Activated CD8-positive, alpha-beta T cell treated with anti-CD3 and anti-CD28 coated beads for 36 hours (primary cell): ENCODE data around the gene COL20A1. TPM values are rescaled to one million over a fixed set of nuclear protein-coding genes. Genes with fewer than 3 reads are reported as not detected.

Experiments used
- ATAC-seq: fragments of 200-7000 bp; cut with Tn5 transposase; one replicate; pipeline ENCODE4 v1.10.0; 2021; ENCODE audit warnings: mild to moderate bottlenecking, moderate library complexity
- CTCF ChIA-PET: fragments of 350-600 bp; sonication (Branson Sonifier 250); formaldehyde crosslinking; loops from one replicate; lab custom pipeline; 2021; ENCODE audit warnings: antibody characterized with exemption; lab: Charles Lee
- POLR2A ChIA-PET: fragments of 350-600 bp; sonication (Branson Sonifier 250); formaldehyde crosslinking; loops from one replicate; lab custom pipeline; 2021; ENCODE audit warnings: antibody characterized with exemption; lab: Charles Lee
- DNase-seq: peaks from one replicate; pipeline ENCODE4 v3.0.0-alpha.2; 2020
- H3K27ac Mint-ChIP-seq: one replicate; pipeline ENCODE4 v1.8.0; 2021; ENCODE audit warnings: mild to moderate bottlenecking, mixed read lengths
- H3K27me3 Mint-ChIP-seq: one replicate; pipeline ENCODE4 v1.8.0; 2021; ENCODE audit warnings: mixed read lengths
- H3K36me3 Mint-ChIP-seq: one replicate; pipeline ENCODE4 v1.8.0; 2021; ENCODE audit warnings: low read depth, mixed read lengths
- H3K4me1 Mint-ChIP-seq: one replicate; pipeline ENCODE4 v1.8.0; 2021; ENCODE audit warnings: low read depth, mixed read lengths
- H3K4me3 Mint-ChIP-seq: one replicate; pipeline ENCODE4 v1.8.0; 2021; ENCODE audit warnings: mild to moderate bottlenecking, moderate library complexity, mixed read lengths
- H3K9me3 Mint-ChIP-seq: one replicate; pipeline ENCODE4 v1.8.0; 2021; ENCODE audit warnings: mixed read lengths
- intact Hi-C: fragments of 100-400 bp; cut with micrococcal nuclease; formaldehyde crosslinking; loops from one replicate; pipeline ENCODE4 v1.10.0; 2022
- total RNA-seq, 2 experiments: library from RNA; stranded (reverse); gene quantifications; one replicate each; pipeline ENCODE4 v1.2.3, GENCODE V29; 2021
- TF ChIP-seq, protein P1 (sequence below): fragments of 200-600 bp; IDR thresholded peaks from one replicate; pipeline ENCODE4 v1.8.0; 2022; ENCODE audit warnings: antibody characterized with exemption, mild to moderate bottlenecking

COL20A1 gene
- total RNA-seq, 2 experiments from 2014 or later, result 0.04 TPM; not detected in 1

DNA sequence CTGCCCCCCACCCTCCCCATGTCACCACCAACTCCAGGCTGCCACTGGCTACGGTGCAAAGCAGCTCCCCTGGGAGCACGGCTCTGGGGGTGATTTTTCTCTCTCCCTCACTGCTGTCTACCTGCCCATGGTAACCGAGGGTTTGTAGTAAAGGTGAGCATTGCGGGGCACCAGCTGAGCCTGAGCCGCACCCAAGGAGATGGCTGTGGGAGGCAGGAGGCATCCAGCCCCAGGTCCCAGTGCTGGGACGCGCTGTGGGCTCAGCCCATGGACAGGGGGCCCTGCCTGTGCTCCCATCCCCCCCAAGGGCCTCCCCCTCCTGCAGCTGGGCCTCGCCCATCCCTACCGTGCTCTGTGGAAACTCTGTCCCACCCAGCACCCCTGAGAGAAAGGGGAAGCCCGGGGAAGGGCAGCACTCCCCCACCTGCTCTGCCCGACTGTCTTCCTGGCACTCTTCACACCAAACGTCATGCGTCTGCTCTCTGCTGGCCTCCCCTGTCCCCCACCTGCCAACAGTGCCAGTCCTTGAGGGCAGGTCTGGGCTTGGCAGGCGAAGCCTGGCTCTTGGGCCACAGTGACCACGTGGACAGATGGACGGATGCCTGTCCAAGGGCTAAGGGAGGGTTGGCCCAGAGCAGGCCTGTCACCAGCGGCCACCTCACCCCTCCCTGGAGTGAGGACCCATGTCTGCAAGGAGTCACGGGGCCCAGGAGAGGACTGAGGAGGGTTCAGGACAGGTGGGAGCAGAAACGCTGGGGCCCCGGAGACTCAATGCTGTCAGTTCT is 72.0 kb downstream of the COL20A1 start:
- no peaks in the 10 kb centered on the region for H3K9me3 Mint-ChIP-seq
- ChIA-PET POLR2A (no interaction called here), CTCF (no interaction called here)
- no peaks in the 10 kb centered on the region for H3K36me3 Mint-ChIP-seq
- DNase-seq (no peak), ATAC-seq (no peak)
- H3K4me1 Mint-ChIP-seq, result no peaks in the 10 kb centered on the region
- TF ChIP-seq, protein P1, sequence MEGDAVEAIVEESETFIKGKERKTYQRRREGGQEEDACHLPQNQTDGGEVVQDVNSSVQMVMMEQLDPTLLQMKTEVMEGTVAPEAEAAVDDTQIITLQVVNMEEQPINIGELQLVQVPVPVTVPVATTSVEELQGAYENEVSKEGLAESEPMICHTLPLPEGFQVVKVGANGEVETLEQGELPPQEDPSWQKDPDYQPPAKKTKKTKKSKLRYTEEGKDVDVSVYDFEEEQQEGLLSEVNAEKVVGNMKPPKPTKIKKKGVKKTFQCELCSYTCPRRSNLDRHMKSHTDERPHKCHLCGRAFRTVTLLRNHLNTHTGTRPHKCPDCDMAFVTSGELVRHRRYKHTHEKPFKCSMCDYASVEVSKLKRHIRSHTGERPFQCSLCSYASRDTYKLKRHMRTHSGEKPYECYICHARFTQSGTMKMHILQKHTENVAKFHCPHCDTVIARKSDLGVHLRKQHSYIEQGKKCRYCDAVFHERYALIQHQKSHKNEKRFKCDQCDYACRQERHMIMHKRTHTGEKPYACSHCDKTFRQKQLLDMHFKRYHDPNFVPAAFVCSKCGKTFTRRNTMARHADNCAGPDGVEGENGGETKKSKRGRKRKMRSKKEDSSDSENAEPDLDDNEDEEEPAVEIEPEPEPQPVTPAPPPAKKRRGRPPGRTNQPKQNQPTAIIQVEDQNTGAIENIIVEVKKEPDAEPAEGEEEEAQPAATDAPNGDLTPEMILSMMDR, result no peak
- H3K4me3 Mint-ChIP-seq, result no peak overlapping the region
- H3K27me3 Mint-ChIP-seq, result peaks cover 11% of the 10 kb centered on the region
- no peak overlapping the region for H3K27ac Mint-ChIP-seq
- intact Hi-C loops, result no loop called here

DNA sequence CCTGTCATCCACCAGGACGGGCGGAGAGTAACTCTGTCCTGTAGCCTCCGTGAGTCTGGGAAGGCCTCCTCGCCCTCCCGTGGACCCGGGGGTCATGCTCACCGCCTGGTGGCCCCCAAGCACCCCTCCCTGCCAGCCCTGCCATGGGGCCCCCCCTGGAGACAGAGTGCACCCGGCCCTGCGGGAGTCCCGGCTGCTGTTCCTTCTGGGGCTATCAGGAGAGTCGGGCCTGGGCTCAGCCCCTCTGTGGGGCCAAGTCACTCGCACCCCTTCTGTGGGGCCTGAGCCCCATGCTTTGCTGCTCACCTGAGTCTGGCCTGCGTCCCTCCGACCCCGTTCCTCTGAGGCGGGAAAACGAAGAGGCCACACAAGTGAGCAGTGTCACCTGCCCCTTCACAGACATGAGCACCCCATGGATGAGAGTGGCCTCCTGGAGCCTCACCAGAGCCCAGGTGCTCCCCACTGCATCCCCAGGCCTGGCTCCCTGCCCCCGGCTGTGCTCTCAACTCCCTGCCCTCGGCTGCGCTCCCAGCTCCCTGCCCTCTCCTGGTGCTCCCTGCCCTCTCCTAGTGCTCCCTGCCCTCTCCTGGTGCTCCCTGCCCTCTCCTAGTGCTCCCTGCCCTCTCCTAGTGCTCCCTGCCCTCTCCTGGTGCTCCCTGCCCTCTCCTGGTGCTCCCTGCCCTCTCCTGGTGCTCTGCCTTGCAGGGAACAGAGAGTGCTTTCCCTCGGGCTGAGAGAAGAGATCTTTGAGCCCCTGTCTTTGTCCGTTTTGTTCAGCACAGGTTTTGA is 72.8 kb downstream of the COL20A1 start:
- Mint-ChIP-seq H3K4me1 (no peaks in the 10 kb centered on the region), H3K27ac (no peak overlapping the region), H3K4me3 (no peak overlapping the region), H3K36me3 (no peaks in the 10 kb centered on the region), H3K9me3 (no peaks in the 10 kb centered on the region), H3K27me3 (peaks cover 8% of the 10 kb centered on the region)
- TF ChIP-seq, protein P1, result no peak
- ATAC-seq, result no peak
- DNase-seq, result no peak
- CTCF ChIA-PET, result interaction anchor here (0.9 kb wide), 1 partner anchor 13 kb away, joined by 3 read pairs; no protein-coding TSS in a partner anchor
- POLR2A ChIA-PET, result no interaction called here
- intact Hi-C loops, result no loop called here

DNA sequence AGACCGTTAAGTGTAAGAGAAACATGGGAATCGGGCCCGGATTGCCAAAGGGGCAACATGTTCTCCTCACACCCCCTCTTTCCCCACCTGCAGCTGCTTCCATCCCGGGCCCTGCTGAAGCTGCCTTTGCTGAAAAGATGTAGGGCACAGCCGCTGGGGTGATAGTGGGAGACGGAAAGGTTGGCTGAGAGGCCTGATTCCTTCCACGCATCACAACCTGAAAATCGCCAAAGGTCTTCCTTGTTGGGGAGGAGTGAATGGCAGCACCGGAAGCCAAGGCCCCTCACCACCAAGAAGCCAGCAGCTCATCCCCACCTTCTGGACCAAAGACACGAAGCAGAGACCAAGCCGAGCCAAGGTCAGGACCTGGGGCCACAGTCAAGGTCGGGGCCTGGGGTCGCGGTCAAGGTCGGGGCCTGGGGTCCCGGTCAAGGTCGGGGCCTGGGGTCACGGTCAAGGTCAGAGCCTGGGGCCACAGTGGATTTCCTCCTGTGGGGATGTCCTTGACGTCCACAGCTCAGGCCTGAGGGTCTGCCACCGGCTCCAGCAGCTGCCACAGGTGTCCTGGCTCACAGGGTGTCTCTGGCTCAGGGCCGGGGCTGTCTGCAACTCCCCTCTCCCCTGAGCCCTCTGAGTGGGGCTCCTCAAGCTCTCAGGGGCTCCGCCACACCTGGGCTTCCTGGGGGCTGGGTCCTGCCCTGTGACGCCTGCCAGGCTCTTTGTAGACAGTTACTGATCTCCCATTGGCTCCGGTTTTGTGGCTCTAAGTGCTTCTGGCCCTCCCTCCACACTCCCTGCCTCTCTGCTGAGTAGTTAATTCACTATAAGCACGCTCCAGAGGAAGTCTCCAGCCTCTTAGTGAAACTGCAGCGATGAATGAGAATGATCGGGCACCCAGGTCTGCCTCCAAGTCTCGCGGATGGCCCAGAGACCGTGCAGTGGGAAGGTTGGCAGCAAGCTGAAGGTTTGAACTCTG is 73.7 kb downstream of the COL20A1 start:
- TF ChIP-seq, protein P1, result no peak
- Mint-ChIP-seq H3K36me3 (no peaks in the 10 kb centered on the region), H3K4me1 (no peaks in the 10 kb centered on the region), H3K4me3 (no peak overlapping the region), H3K27ac (no peak overlapping the region), H3K27me3 (peaks cover 8% of the 10 kb centered on the region), H3K9me3 (no peaks in the 10 kb centered on the region)
- DNase-seq, result no peak
- no peak for ATAC-seq
- intact Hi-C loops, result no loop called here
- ChIA-PET CTCF (interaction anchor here (0.9 kb wide), 1 partner anchor 12 kb away, joined by 3 read pairs; no protein-coding TSS in a partner anchor), POLR2A (no interaction called here)

DNA sequence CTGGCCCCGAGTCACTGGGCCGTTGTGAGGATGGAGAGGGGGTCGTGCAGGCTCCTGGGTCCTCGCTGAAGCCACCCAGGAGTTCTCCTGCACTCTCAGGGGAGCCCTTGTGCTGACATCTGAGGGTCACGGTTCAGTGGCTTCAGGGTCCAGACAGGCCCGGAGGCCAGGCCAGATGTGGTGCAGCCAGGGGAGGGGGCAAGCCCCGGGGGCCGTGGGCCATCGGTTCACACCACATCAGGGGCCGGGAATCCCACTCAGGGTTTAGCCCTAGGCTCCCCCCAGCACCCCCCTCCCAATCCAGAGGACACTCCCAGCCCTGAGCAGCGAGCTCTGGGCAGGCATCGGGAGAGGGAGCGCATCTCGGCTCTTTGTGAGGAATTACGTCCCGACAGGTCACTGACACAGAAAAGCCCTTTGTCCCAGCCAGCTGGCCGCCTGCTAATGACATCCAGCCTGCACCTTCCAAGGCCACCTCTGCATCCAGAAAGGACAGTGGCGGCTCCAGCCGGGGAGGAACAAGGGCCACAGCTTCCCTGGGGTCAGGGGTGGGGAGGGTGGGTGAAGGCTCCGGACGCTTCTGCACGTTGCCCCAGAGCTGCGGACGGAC is 74.6 kb downstream of the COL20A1 start:
- peaks cover 4% of the 10 kb centered on the region for H3K27me3 Mint-ChIP-seq
- POLR2A ChIA-PET, result no interaction called here
- H3K4me3 Mint-ChIP-seq, result no peak overlapping the region
- ATAC-seq (no peak), DNase-seq (no peak)
- H3K9me3 Mint-ChIP-seq, result no peaks in the 10 kb centered on the region
- no peak overlapping the region for H3K27ac Mint-ChIP-seq
- CTCF ChIA-PET, result interaction anchor here (1.0 kb wide), 1 partner anchor 14 kb away, joined by 3 read pairs; no protein-coding TSS in a partner anchor
- no peaks in the 10 kb centered on the region for H3K36me3 Mint-ChIP-seq
- no peaks in the 10 kb centered on the region for H3K4me1 Mint-ChIP-seq
- intact Hi-C loops, result no loop called here
- TF ChIP-seq, protein P1, result no peak
